ENCODE results near the gene CTCFL. TPM values are rescaled to one million over a fixed set of nuclear protein-coding genes. Genes with fewer than 3 reads are reported as not detected.

Gene CTCFL
- total RNA-seq, 1 donor from 2014 or later, result not detected

- DNase-seq (ENCODE audit: low read depth in 2 of 2), result peak in 1 of 2 donors; percentile 7
Measured at GRCh38 chr20:57467742-57468141, 57.2 kb downstream of the CTCFL start.

GRCh38 chr20:57465943-57466342, 59.0 kb downstream of the CTCFL start:
- DNase-seq (ENCODE audit: low read depth in 2 of 2), result no peak

- DNase-seq (ENCODE audit: low read depth in 2 of 2), result no peak
Measured at GRCh38 chr20:57465486-57465885, 59.5 kb downstream of the CTCFL start.

- DNase-seq (ENCODE audit: low read depth in 2 of 2), result no peak
Measured at GRCh38 chr20:57464642-57465211, 60.2 kb downstream of the CTCFL start.

- no peak for DNase-seq (ENCODE audit: low read depth in 2 of 2)
Measured at GRCh38 chr20:57462781-57463180, 62.2 kb downstream of the CTCFL start.

- DNase-seq (ENCODE audit: low read depth in 2 of 2), result no peak
Measured at GRCh38 chr20:57461726-57462125, 63.2 kb downstream of the CTCFL start.

GRCh38 chr20:57460781-57461465, 64.0 kb downstream of the CTCFL start:
- no peak for DNase-seq (ENCODE audit: low read depth in 2 of 2)

- DNase-seq (ENCODE audit: low read depth in 2 of 2), result no peak
Measured at GRCh38 chr20:57459897-57460296, 65.0 kb downstream of the CTCFL start.

GRCh38 chr20:57459278-57459677, 65.7 kb downstream of the CTCFL start:
- DNase-seq (ENCODE audit: low read depth in 2 of 2), result no peak

- DNase-seq (ENCODE audit: low read depth in 2 of 2), result no peak
Measured at GRCh38 chr20:57458400-57459160, 66.4 kb downstream of the CTCFL start.

GRCh38 chr20:57457243-57458095, 67.5 kb downstream of the CTCFL start:
- DNase-seq (ENCODE audit: low read depth in 2 of 2), result peak in 1 of 2 donors; percentile 28

GRCh38 chr20:57456116-57456515, 68.8 kb downstream of the CTCFL start:
- DNase-seq (ENCODE audit: low read depth in 2 of 2), result no peak

GRCh38 chr20:57455386-57455785, 69.6 kb downstream of the CTCFL start:
- DNase-seq (ENCODE audit: low read depth in 2 of 2), result no peak

GRCh38 chr20:57451795-57452661, 72.9 kb downstream of the CTCFL start:
- no peak for DNase-seq (ENCODE audit: low read depth in 2 of 2)

- no peak for DNase-seq (ENCODE audit: low read depth in 2 of 2)
Measured at GRCh38 chr20:57451431-57451794, 73.5 kb downstream of the CTCFL start.

- DNase-seq (ENCODE audit: low read depth in 2 of 2), result no peak
Measured at GRCh38 chr20:57450931-57451330, 74.0 kb downstream of the CTCFL start.

- DNase-seq (ENCODE audit: low read depth in 2 of 2), result no peak
Measured at GRCh38 chr20:57450419-57450818, 74.5 kb downstream of the CTCFL start.

GRCh38 chr20:57449398-57450354, 75.3 kb downstream of the CTCFL start:
- no peak for DNase-seq (ENCODE audit: low read depth in 2 of 2)

GRCh38 chr20:57448764-57449354, 76.1 kb downstream of the CTCFL start:
- no peak for DNase-seq (ENCODE audit: low read depth in 2 of 2)
